Trophoblast cell (in vitro differentiated cells and primary cell): ENCODE measurements around the gene SPON1.

ENCODE experiments used
- DNase-seq, 2 donors: peaks; one replicate each; pipeline ENCODE4 v3.0.0-alpha.2; 2016
- H2AFZ ChIP-seq: 2 replicates; pipeline ENCODE4 v1.6.1; 2013; ENCODE audit warnings: low read length, moderate library complexity, mild to moderate bottlenecking; ENCODE audit not compliant: insufficient read depth, poor library complexity
- H2AK5ac ChIP-seq: 2 replicates; pipeline ENCODE4 v1.6.1; 2013; ENCODE audit warnings: mild to moderate bottlenecking, low read length
- H2BK120ac ChIP-seq: 2 replicates; pipeline ENCODE4 v1.6.1; 2013; ENCODE audit warnings: low read length, mild to moderate bottlenecking, moderate library complexity; ENCODE audit not compliant: insufficient read depth, poor library complexity
- H2BK12ac ChIP-seq: 2 replicates; pipeline ENCODE4 v1.6.1; 2013; ENCODE audit warnings: mild to moderate bottlenecking, low read length, moderate library complexity
- H2BK5ac ChIP-seq: 2 replicates; pipeline ENCODE4 v1.6.1; 2013; ENCODE audit warnings: low read length, low read depth, moderate library complexity, mild to moderate bottlenecking; ENCODE audit not compliant: poor library complexity
- H3K14ac ChIP-seq: 2 replicates; pipeline ENCODE4 v1.6.1; 2013; ENCODE audit warnings: mild to moderate bottlenecking, low read length
- H3K18ac ChIP-seq: 2 replicates; pipeline ENCODE4 v1.6.1; 2013; ENCODE audit warnings: mild to moderate bottlenecking, low read length
- H3K23ac ChIP-seq: 2 replicates; pipeline ENCODE4 v1.6.1; 2013; ENCODE audit warnings: low read length
- H3K27ac ChIP-seq: 2 replicates; pipeline ENCODE4 v1.5.1; 2013; ENCODE audit warnings: low read depth, mild to moderate bottlenecking, inconsistent platforms, low read length, moderate library complexity
- H3K27me3 ChIP-seq: 2 replicates; pipeline ENCODE4 v1.6.1; 2013; ENCODE audit warnings: inconsistent platforms, mild to moderate bottlenecking, low read length, moderate library complexity; ENCODE audit not compliant: insufficient read depth
- H3K36me3 ChIP-seq, 2 experiments: 1 replicate in 1 of 2; 2 replicates in 1 of 2; pipeline ENCODE4 v1.6.1; 2013; ENCODE audit warnings: low read length in 2 of 2, mild to moderate bottlenecking in 2 of 2, moderate library complexity in 1 of 2; ENCODE audit not compliant: insufficient read depth in 2 of 2, control insufficient read depth in 1 of 2
- H3K4ac ChIP-seq: 2 replicates; pipeline ENCODE4 v1.6.1; 2013; ENCODE audit warnings: low read depth, mild to moderate bottlenecking, low read length, moderate library complexity
- H3K4me1 ChIP-seq, 2 experiments: 1 replicate in 1 of 2; 2 replicates in 1 of 2; pipeline ENCODE4 v1.6.1; 2013; ENCODE audit warnings: low read length in 2 of 2, mild to moderate bottlenecking in 2 of 2, moderate library complexity in 1 of 2; ENCODE audit not compliant: insufficient read depth in 2 of 2, control insufficient read depth in 1 of 2
- H3K4me2 ChIP-seq: 2 replicates; pipeline ENCODE4 v1.6.1; 2013; ENCODE audit warnings: inconsistent platforms, mild to moderate bottlenecking, low read length, moderate library complexity
- H3K4me3 ChIP-seq: 2 replicates; pipeline ENCODE4 v1.5.1; 2013; ENCODE audit warnings: mild to moderate bottlenecking, low read depth, low read length, inconsistent platforms
- H3K79me1 ChIP-seq: one replicate; pipeline ENCODE4 v1.6.1; 2013; ENCODE audit warnings: low read length
- H3K79me2 ChIP-seq: 2 replicates; pipeline ENCODE4 v1.6.1; 2013; ENCODE audit warnings: low read length, mild to moderate bottlenecking; ENCODE audit not compliant: control insufficient read depth, insufficient read depth, poor library complexity
- H3K9ac ChIP-seq: 2 replicates; pipeline ENCODE4 v1.6.1; 2013; ENCODE audit warnings: mild to moderate bottlenecking, low read length
- H3K9me3 ChIP-seq: 2 replicates; pipeline ENCODE4 v1.6.1; 2013; ENCODE audit warnings: low read depth, mild to moderate bottlenecking, control low read depth, inconsistent platforms, low read length; ENCODE audit not compliant: insufficient read depth
- H4K12ac ChIP-seq: 2 replicates; pipeline ENCODE4 v1.6.1; 2013; ENCODE audit warnings: low read depth, mild to moderate bottlenecking, low read length, moderate library complexity
- H4K8ac ChIP-seq: 2 replicates; pipeline ENCODE4 v1.6.1; 2013; ENCODE audit warnings: low read depth, mild to moderate bottlenecking, low read length, moderate library complexity
- H4K91ac ChIP-seq: one replicate; pipeline ENCODE4 v1.6.1; 2013; ENCODE audit warnings: low read depth, mild to moderate bottlenecking, low read length, moderate library complexity
- WGBS: extraction: QIAGEN DNeasy Blood & Tissue Kit; methylation state at CpG from one replicate; pipeline ENCODE4 v1.1.7; 2013; ENCODE audit warnings: missing lambda C conversion rate; ENCODE audit not compliant: insufficient read length, insufficient coverage; ENCODE audit errors: extremely low coverage; 5-methylcytosine and 5-hydroxymethylcytosine counted together

Gene SPON1

DNA sequence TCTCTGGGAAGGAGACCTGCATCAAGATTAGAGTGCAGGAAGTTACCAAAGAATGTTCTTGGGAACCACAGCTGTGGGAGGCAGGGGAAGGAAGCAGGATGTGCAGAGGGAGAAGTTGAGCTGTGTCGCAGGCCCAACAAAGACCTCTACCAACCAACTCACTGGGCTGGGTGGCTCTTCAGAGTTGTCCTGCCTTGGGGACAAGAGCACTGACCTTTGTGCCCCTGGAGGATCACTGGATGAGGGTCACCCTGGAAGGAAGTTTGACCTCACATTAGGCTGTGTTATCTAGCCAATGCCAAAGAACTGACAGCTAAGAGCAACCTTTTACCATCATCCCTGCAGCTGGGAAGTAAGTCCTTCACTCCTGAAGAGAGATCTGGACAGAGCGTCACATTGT lies 265.8 kb downstream of the SPON1 start:
- Histone ChIP-seq H3K4ac (no peak overlapping the region), H2BK12ac (no peak overlapping the region), H3K9me3 (no peaks in the 10 kb centered on the region), H3K18ac (no peak overlapping the region), H2BK120ac (no peak overlapping the region), H3K4me3 (no peak overlapping the region), H3K36me3 (no peaks in the 10 kb centered on the region), H3K27ac (no peak overlapping the region), H3K9ac (no peak overlapping the region), H2AK5ac (no peak overlapping the region), H4K8ac (no peak overlapping the region), H3K14ac (no peak overlapping the region), H3K27me3 (peaks cover 5% of the 10 kb centered on the region), H4K12ac (no peak overlapping the region), H3K79me1 (no peaks in the 10 kb centered on the region), H3K23ac (no peak overlapping the region), H2AFZ (no peak overlapping the region), H3K79me2 (no peaks in the 10 kb centered on the region), H4K91ac (no peak overlapping the region), H3K4me2 (no peak overlapping the region), H2BK5ac (no peak overlapping the region), H3K4me1 (no peaks in the 10 kb centered on the region)
- WGBS = no CpG with 5 or more reads among the region's 2 CpGs
- DNase-seq = no peak

DNA sequence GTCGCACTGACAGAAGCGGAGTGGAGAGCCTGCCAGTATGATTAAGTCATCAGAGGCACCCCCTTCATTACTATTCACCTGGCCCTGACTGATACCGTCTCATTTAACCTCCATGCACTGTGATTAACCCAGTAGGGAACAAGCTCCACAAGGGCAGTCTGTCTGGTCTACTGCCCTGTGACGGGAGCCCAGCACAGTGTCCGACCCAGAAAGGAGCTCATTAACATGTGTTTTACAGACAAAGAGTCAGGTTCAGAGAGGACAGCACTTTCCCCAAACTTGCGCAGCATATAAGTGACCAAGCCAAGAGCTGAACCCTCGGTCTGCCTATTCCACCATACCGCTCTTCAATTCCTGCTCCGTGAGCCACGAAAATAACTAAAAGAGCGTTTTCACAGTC lies 266.9 kb downstream of the SPON1 start:
- Histone ChIP-seq H3K4me2 (no peak overlapping the region), H3K27ac (no peak overlapping the region), H3K4me3 (no peak overlapping the region), H2BK12ac (no peak overlapping the region), H3K18ac (no peak overlapping the region), H4K8ac (no peak overlapping the region), H2AFZ (no peak overlapping the region), H2AK5ac (no peak overlapping the region), H3K9me3 (no peaks in the 10 kb centered on the region), H4K12ac (no peak overlapping the region), H3K36me3 (no peaks in the 10 kb centered on the region), H2BK120ac (no peak overlapping the region), H3K27me3 (peaks cover 5% of the 10 kb centered on the region), H3K79me1 (no peaks in the 10 kb centered on the region), H3K23ac (no peak overlapping the region), H3K9ac (no peak overlapping the region), H3K14ac (no peak overlapping the region), H4K91ac (no peak overlapping the region), H3K4ac (no peak overlapping the region), H3K79me2 (no peaks in the 10 kb centered on the region), H3K4me1 (no peaks in the 10 kb centered on the region), H2BK5ac (no peak overlapping the region)
- WGBS = no CpG with 5 or more reads among the region's 11 CpGs
- no peak for DNase-seq

DNA sequence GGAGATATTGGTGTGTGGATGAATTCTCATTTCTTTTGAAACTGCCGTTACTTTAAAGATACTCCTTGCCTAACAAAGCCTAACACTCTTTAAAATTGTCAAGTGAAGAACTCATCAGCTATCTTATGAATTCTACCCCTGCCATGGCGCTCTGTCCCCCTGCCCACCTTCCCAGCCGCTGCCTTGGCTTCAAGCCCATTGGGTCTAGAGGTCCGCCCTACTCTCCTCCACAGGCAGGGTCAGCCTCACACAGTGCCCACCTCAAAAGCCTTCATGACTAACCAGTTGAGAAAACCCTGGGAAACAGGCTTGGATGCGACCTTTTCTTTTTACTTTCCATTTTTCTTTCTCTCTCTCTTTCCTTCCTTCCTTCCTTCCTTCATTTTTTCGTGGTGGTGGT lies 267.9 kb downstream of the SPON1 start:
- Histone ChIP-seq H3K79me2 (no peaks in the 10 kb centered on the region), H3K4me3 (no peak overlapping the region), H2BK5ac (no peak overlapping the region), H3K9ac (no peak overlapping the region), H4K91ac (no peak overlapping the region), H3K36me3 (no peaks in the 10 kb centered on the region), H3K27me3 (peaks cover 5% of the 10 kb centered on the region), H3K4me1 (no peaks in the 10 kb centered on the region), H3K14ac (no peak overlapping the region), H3K18ac (no peak overlapping the region), H3K9me3 (no peaks in the 10 kb centered on the region), H3K79me1 (no peaks in the 10 kb centered on the region), H3K23ac (no peak overlapping the region), H2AK5ac (no peak overlapping the region), H3K4ac (no peak overlapping the region), H4K12ac (no peak overlapping the region), H4K8ac (no peak overlapping the region), H2AFZ (no peak overlapping the region), H3K27ac (no peak overlapping the region), H3K4me2 (no peak overlapping the region), H2BK12ac (no peak overlapping the region), H2BK120ac (no peak overlapping the region)
- no CpG with 5 or more reads among the region's 6 CpGs for WGBS
- no peak for DNase-seq

DNA sequence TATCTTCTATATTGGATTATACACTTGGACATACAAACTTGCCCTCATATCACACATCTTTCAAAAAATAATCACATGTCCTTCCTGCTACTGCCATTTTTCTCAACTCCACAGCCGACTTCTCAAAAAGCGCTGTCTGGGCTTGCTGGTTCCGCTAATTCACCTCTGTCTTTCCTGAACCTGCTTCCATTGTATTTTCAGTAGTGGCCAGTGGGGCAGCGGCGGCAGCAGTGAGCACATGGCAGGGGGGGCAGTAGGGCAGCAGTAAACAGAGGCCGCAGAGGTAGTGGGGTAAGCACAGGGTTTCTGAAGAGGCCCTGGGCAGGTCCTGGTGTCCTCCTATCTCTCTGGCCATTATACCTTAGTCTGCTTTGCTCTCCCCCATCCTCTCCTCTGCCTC lies 270.1 kb downstream of the SPON1 start:
- H3K18ac ChIP-seq = no peak overlapping the region
- H4K12ac ChIP-seq = no peak overlapping the region
- no peaks in the 10 kb centered on the region for H3K36me3 ChIP-seq
- no peak overlapping the region for H3K27ac ChIP-seq
- H4K8ac ChIP-seq = no peak overlapping the region
- no peak overlapping the region for H2BK120ac ChIP-seq
- no peak overlapping the region for H2BK5ac ChIP-seq
- WGBS = no CpG with 5 or more reads among the region's 6 CpGs
- no peaks in the 10 kb centered on the region for H3K9me3 ChIP-seq
- no peak overlapping the region for H3K23ac ChIP-seq
- no peak overlapping the region for H4K91ac ChIP-seq
- H3K27me3 ChIP-seq = peaks cover 5% of the 10 kb centered on the region
- H3K4ac ChIP-seq = no peak overlapping the region
- no peak overlapping the region for H2AK5ac ChIP-seq
- no peaks in the 10 kb centered on the region for H3K4me1 ChIP-seq
- no peak overlapping the region for H3K4me2 ChIP-seq
- H3K14ac ChIP-seq = no peak overlapping the region
- H3K9ac ChIP-seq = no peak overlapping the region
- no peak overlapping the region for H3K4me3 ChIP-seq
- no peak overlapping the region for H2AFZ ChIP-seq
- H3K79me1 ChIP-seq = no peaks in the 10 kb centered on the region
- no peaks in the 10 kb centered on the region for H3K79me2 ChIP-seq
- DNase-seq = no peak
- no peak overlapping the region for H2BK12ac ChIP-seq
